Activated naive CD4-positive, alpha-beta T cell treated with anti-CD3 and anti-CD28 coated beads, Interleukin-2, amount 10 ng/mL, durations not matched to agents 7 days and 5 days (primary cell): Measurements from ENCODE around the gene MCC.

Experiments used
- CTCF ChIA-PET: fragments of 350-600 bp; sonication (Branson Sonifier 250); formaldehyde crosslinking; loops from one replicate; lab custom pipeline; 2021; ENCODE audit warnings: antibody characterized with exemption; lab: Charles Lee
- DNase-seq: peaks from one replicate; pipeline ENCODE4 v3.0.0-alpha.2; 2020
- H3K27ac Mint-ChIP-seq: one replicate; pipeline ENCODE4 v1.8.0; 2021; ENCODE audit warnings: mild to moderate bottlenecking, moderate library complexity, mixed read lengths
- H3K27me3 Mint-ChIP-seq: one replicate; pipeline ENCODE4 v1.8.0; 2021; ENCODE audit warnings: mild to moderate bottlenecking, mixed read lengths
- H3K36me3 Mint-ChIP-seq: one replicate; pipeline ENCODE4 v1.8.0; 2021; ENCODE audit warnings: mixed read lengths
- H3K4me1 Mint-ChIP-seq: one replicate; pipeline ENCODE4 v1.8.0; 2021; ENCODE audit warnings: mixed read lengths
- H3K4me3 Mint-ChIP-seq: one replicate; pipeline ENCODE4 v1.8.0; 2021; ENCODE audit warnings: mild to moderate bottlenecking, moderate library complexity, mixed read lengths
- H3K9me3 Mint-ChIP-seq: one replicate; pipeline ENCODE4 v1.8.0; 2021; ENCODE audit warnings: mixed read lengths

Gene MCC

GRCh38 chr5:113176734-113177133 is 311.5 kb downstream of the MCC start:
- peaks cover 8% of the 10 kb centered on the region for H3K27me3 Mint-ChIP-seq
- no peak overlapping the region for H3K4me3 Mint-ChIP-seq
- H3K9me3 Mint-ChIP-seq = no peaks in the 10 kb centered on the region
- H3K4me1 Mint-ChIP-seq = no peaks in the 10 kb centered on the region
- CTCF ChIA-PET = interaction anchor here (0.9 kb wide), 1 partner anchor 105 kb away, joined by 4 read pairs; no protein-coding TSS in a partner anchor
- no peak for DNase-seq
- H3K27ac Mint-ChIP-seq = no peak overlapping the region
- no peaks in the 10 kb centered on the region for H3K36me3 Mint-ChIP-seq

GRCh38 chr5:113176196-113176595 is 312.1 kb downstream of the MCC start:
- Mint-ChIP-seq H3K4me1 (no peaks in the 10 kb centered on the region), H3K27ac (no peak overlapping the region), H3K36me3 (no peaks in the 10 kb centered on the region), H3K9me3 (no peaks in the 10 kb centered on the region), H3K4me3 (no peak overlapping the region), H3K27me3 (peaks cover 13% of the 10 kb centered on the region)
- no peak for DNase-seq
- CTCF ChIA-PET = interaction anchor here (0.9 kb wide), 1 partner anchor 106 kb away, joined by 4 read pairs; no protein-coding TSS in a partner anchor

GRCh38 chr5:113172231-113172826 is 315.9 kb downstream of the MCC start:
- no peak for DNase-seq
- Mint-ChIP-seq H3K4me1 (no peaks in the 10 kb centered on the region), H3K27ac (no peak overlapping the region), H3K36me3 (no peaks in the 10 kb centered on the region), H3K27me3 (peaks cover 30% of the 10 kb centered on the region), H3K9me3 (no peaks in the 10 kb centered on the region), H3K4me3 (no peak overlapping the region)
- CTCF ChIA-PET = no interaction called here

- no peak overlapping the region for H3K27ac Mint-ChIP-seq
- H3K27me3 Mint-ChIP-seq = peaks cover 30% of the 10 kb centered on the region
- no peaks in the 10 kb centered on the region for H3K4me1 Mint-ChIP-seq
- DNase-seq = no peak
- CTCF ChIA-PET = no interaction called here
- H3K4me3 Mint-ChIP-seq = no peak overlapping the region
- no peaks in the 10 kb centered on the region for H3K36me3 Mint-ChIP-seq
- H3K9me3 Mint-ChIP-seq = no peaks in the 10 kb centered on the region
Observed at GRCh38 chr5:113171520-113171919, 316.7 kb downstream of the MCC start.

GRCh38 chr5:113170707-113171106 is 317.5 kb downstream of the MCC start:
- CTCF ChIA-PET = no interaction called here
- no peak for DNase-seq
- H3K9me3 Mint-ChIP-seq = no peaks in the 10 kb centered on the region
- H3K36me3 Mint-ChIP-seq = no peaks in the 10 kb centered on the region
- no peaks in the 10 kb centered on the region for H3K4me1 Mint-ChIP-seq
- no peak overlapping the region for H3K4me3 Mint-ChIP-seq
- peaks cover 30% of the 10 kb centered on the region for H3K27me3 Mint-ChIP-seq
- H3K27ac Mint-ChIP-seq = no peak overlapping the region

- peaks cover 33% of the 10 kb centered on the region for H3K27me3 Mint-ChIP-seq
- H3K36me3 Mint-ChIP-seq = no peaks in the 10 kb centered on the region
- no peak overlapping the region for H3K27ac Mint-ChIP-seq
- CTCF ChIA-PET = no interaction called here
- no peaks in the 10 kb centered on the region for H3K9me3 Mint-ChIP-seq
- no peak for DNase-seq
- no peak overlapping the region for H3K4me3 Mint-ChIP-seq
- no peaks in the 10 kb centered on the region for H3K4me1 Mint-ChIP-seq
Observed at GRCh38 chr5:113169720-113170119, 318.5 kb downstream of the MCC start.

GRCh38 chr5:113167985-113168384 is 320.3 kb downstream of the MCC start:
- no peak for DNase-seq
- H3K27ac Mint-ChIP-seq = no peak overlapping the region
- H3K9me3 Mint-ChIP-seq = no peaks in the 10 kb centered on the region
- H3K36me3 Mint-ChIP-seq = no peaks in the 10 kb centered on the region
- no peaks in the 10 kb centered on the region for H3K4me1 Mint-ChIP-seq
- no peak overlapping the region for H3K4me3 Mint-ChIP-seq
- CTCF ChIA-PET = no interaction called here
- peaks cover 39% of the 10 kb centered on the region for H3K27me3 Mint-ChIP-seq

GRCh38 chr5:113166852-113167366 is 321.3 kb downstream of the MCC start:
- Mint-ChIP-seq H3K36me3 (no peaks in the 10 kb centered on the region), H3K9me3 (no peaks in the 10 kb centered on the region), H3K27ac (no peak overlapping the region), H3K4me1 (no peaks in the 10 kb centered on the region), H3K27me3 (peaks cover 41% of the 10 kb centered on the region), H3K4me3 (no peak overlapping the region)
- CTCF ChIA-PET = interaction anchor here (0.6 to 0.7 kb wide), 2 partner anchors 32 to 475 kb away, joined by 3 read pairs; no protein-coding TSS in a partner anchor
- DNase-seq = no peak

- Mint-ChIP-seq H3K9me3 (no peaks in the 10 kb centered on the region), H3K27me3 (peaks cover 37% of the 10 kb centered on the region), H3K27ac (no peak overlapping the region), H3K4me1 (no peaks in the 10 kb centered on the region), H3K4me3 (no peak overlapping the region), H3K36me3 (no peaks in the 10 kb centered on the region)
- no peak for DNase-seq
- CTCF ChIA-PET = interaction anchor here (0.7 kb wide), 1 partner anchor 474 kb away, joined by 3 read pairs; no protein-coding TSS in a partner anchor
Observed at GRCh38 chr5:113166261-113166660, 322.0 kb downstream of the MCC start.

GRCh38 chr5:113164021-113164420 is 324.2 kb downstream of the MCC start:
- Mint-ChIP-seq H3K4me3 (no peak overlapping the region), H3K36me3 (no peaks in the 10 kb centered on the region), H3K27ac (no peak overlapping the region), H3K27me3 (peaks cover 30% of the 10 kb centered on the region), H3K9me3 (no peaks in the 10 kb centered on the region), H3K4me1 (no peaks in the 10 kb centered on the region)
- CTCF ChIA-PET = no interaction called here
- DNase-seq = no peak

GRCh38 chr5:113163328-113163727 is 324.9 kb downstream of the MCC start:
- Mint-ChIP-seq H3K9me3 (no peaks in the 10 kb centered on the region), H3K27ac (no peak overlapping the region), H3K4me1 (no peaks in the 10 kb centered on the region), H3K27me3 (peaks cover 25% of the 10 kb centered on the region), H3K36me3 (no peaks in the 10 kb centered on the region), H3K4me3 (no peak overlapping the region)
- no peak for DNase-seq
- CTCF ChIA-PET = no interaction called here

GRCh38 chr5:113162770-113163169 is 325.5 kb downstream of the MCC start:
- H3K4me1 Mint-ChIP-seq = no peaks in the 10 kb centered on the region

GRCh38 chr5:113162208-113162607 is 326.0 kb downstream of the MCC start:
- Mint-ChIP-seq H3K27ac (no peak overlapping the region), H3K4me3 (no peak overlapping the region), H3K9me3 (no peaks in the 10 kb centered on the region), H3K27me3 (peaks cover 20% of the 10 kb centered on the region), H3K4me1 (no peaks in the 10 kb centered on the region), H3K36me3 (no peaks in the 10 kb centered on the region)
- CTCF ChIA-PET = interaction anchor here (0.6 kb wide), 1 partner anchor 329 kb away, joined by 4 read pairs; no protein-coding TSS in a partner anchor
- DNase-seq = no peak

More at GRCh38 chr5:113162770-113163169, 325.5 kb downstream of the MCC start:
- Mint-ChIP-seq H3K4me3 (no peak overlapping the region), H3K27ac (no peak overlapping the region), H3K36me3 (no peaks in the 10 kb centered on the region), H3K9me3 (no peaks in the 10 kb centered on the region), H3K27me3 (peaks cover 24% of the 10 kb centered on the region)
- no peak for DNase-seq
- CTCF ChIA-PET = no interaction called here

GRCh38 chr5:113161806-113162205 is 326.4 kb downstream of the MCC start:
- Mint-ChIP-seq H3K4me1 (no peaks in the 10 kb centered on the region), H3K4me3 (no peak overlapping the region), H3K9me3 (no peaks in the 10 kb centered on the region), H3K27me3 (peaks cover 17% of the 10 kb centered on the region), H3K27ac (no peak overlapping the region), H3K36me3 (no peaks in the 10 kb centered on the region)
- DNase-seq = no peak
- CTCF ChIA-PET = interaction anchor here (0.6 kb wide), 1 partner anchor 329 kb away, joined by 4 read pairs; no protein-coding TSS in a partner anchor

- Mint-ChIP-seq H3K27me3 (peaks cover 6% of the 10 kb centered on the region), H3K4me3 (no peak overlapping the region), H3K9me3 (no peaks in the 10 kb centered on the region), H3K27ac (no peak overlapping the region), H3K4me1 (no peaks in the 10 kb centered on the region), H3K36me3 (no peaks in the 10 kb centered on the region)
- no peak for DNase-seq
- CTCF ChIA-PET = no interaction called here
Observed at GRCh38 chr5:113157886-113158285, 330.4 kb downstream of the MCC start.
